Activated CD4-positive, alpha-beta T cell treated with anti-CD3 and anti-CD28 coated beads, Interleukin-2, amount 50 U/mL, for 16 hours (primary cell): ENCODE measurements around the gene PARVA.

Source experiments
- DNase-seq: peaks from one replicate; pipeline ENCODE4 v3.0.0-alpha.2; 2020

PARVA gene

DNA sequence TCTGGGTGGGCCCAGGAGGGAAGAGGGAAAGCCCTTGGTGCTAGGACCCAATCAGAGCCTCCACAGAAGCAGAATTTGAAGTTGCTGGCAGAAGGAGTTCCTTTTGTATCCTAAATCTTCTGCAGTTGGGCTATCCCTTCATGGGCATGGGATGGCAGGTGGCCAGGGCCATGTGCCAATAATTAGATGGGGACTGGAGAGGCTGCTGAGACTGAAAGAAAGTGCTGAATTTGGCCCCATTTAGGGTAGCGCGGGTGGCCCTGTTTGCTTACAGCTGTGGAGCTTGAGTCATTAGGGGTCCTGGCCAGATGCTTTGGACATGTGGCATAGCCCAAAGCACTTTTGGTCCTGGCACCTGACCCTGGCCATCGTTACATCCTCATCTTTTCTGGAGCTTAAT, 27.1 kb downstream of the PARVA start:
- no peak for DNase-seq

DNA sequence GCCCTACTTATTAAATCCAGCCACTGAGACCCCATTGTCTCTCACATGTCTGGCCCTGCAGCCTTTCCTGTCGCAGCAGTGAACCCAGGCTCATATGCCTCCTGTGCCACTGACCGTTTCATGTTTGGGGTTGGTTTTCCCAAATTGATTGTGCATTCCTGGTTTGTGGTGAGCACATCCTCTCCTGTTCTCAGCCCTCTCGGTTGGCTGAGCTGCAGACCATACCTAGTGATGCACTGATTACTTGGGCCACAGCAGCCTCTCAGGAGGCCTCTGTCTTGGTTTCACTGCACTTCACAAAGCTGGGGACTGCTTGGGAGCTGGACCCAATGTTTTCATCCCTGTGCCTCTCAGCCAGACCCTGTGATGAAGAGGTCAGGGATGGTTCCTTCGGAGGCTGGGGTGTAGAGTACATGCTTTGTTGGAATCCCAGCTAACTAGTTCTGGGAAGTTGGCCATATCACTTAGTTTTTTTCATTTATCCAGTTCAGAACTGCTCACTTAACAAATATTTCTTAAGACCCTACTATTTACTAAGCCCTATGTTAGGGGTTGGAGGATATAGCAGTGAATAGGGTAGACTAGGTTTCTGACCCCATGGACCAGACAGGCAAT, 30.9 kb downstream of the PARVA start:
- no peak for DNase-seq

DNA sequence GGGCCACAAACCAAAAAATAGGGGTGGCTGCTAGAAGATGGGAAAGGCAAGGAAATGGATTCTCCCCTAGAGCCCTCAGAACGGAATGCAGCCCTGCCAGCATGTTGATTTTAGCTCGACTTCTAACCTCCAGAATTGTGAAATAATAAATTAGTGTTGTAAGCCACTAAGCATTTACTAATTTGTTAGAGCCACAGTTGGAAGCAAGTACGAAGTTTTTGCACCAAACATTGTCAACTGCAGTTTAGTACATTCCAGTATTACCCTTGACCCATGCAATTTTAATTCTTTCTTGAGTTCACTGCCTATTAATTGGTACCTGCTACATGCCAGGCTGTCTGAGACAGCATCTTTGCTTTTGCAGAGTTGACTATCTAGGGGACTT, 32.2 kb downstream of the PARVA start:
- DNase-seq, result no peak

DNA sequence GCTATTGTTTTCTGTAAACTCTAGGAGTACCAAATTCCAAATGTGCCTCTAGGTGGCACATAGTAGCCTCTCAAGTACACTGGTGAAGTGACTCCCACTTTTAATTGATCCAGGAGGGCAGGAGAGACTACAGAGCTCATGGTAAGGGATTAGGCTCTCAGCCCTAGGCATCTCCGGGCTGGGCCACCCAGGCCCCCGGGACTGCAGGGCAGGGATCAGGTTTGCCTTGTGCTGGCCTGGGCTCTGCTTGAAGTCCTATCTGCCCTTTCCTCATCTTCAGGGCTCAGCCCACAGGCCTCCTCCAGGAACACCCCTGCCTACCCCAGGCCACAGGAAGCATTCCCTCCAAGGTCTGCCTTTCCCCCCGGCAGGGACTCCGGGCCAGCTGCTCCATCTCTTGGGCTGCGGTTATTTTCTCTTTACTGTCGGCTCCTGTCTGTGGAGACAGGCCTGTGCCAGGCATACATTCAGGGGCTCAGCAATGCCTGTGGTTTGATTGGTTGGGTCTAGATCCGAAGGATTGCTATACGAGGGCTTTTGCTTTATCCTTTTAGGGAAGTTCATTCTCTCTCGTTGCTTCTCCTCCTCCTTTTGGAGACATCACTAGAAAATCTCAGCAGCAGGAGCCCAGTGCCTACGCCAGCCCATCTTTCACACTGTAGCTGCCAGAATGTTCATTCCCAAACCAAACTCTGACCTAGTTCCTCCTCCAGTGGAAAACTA, 32.8 kb downstream of the PARVA start:
- DNase-seq, result no peak

DNA sequence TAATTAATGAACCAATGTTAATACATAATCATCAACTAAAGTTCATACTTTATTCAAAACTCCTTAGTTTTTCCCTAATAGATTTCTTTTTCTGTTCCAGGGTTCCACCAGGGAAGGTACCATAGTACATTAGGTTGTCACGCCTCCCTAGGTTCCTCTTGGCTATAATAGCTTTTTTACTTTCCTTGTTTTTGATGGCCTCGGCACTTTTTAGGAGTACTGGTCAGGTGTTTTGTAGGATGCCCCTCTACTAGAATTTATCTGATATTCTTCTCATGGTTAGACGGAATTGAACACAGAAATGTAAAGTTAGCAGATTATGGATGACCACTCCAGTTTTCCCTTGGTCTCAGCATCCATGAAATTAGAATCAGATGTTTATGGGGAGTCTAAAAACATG, 34.0 kb downstream of the PARVA start:
- no peak for DNase-seq

DNA sequence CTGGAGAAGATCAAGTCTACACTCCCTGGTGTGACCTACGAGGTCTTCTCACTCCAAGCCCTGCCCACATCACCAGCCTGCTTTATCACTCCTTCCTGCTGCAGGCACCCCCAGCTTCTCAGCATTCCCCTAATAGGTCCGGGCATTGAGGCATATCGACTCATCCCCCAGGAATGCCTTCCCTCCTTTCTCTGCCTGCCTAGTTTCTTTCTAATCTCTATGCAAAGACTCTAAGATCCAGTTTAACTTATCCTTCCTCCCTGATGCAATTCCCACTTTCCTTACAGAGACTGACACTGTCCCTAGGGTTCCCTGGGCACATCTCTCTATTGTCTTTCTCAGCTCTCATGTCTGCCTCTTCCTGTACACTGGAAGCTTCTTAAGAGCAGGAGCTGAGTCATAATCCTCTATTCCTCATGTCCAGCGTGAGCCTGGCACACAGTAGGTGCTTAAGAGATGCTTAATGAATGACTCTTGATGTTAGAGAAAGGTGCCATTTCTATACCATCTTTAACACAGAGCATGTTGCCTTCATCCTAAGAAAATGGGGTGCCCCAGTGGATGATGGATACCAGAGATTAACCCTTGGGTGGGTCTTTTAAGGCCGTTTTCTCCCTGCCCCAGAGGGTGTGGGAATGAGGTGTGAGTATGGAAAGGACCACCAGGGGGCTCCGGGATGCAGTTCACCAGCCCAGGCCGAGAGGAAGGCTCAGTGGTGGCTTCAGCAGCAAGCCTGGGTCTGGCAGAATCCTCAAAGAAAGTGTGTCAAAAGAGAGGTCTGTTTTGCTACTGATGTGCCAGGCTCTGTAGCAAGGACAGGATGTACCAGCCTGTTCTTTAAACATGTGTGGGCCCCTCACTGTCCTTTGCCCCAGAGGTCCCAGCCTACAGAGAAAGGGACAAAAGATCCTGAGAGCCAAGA, 34.7 kb downstream of the PARVA start:
- peak; percentile 29 for DNase-seq

DNA sequence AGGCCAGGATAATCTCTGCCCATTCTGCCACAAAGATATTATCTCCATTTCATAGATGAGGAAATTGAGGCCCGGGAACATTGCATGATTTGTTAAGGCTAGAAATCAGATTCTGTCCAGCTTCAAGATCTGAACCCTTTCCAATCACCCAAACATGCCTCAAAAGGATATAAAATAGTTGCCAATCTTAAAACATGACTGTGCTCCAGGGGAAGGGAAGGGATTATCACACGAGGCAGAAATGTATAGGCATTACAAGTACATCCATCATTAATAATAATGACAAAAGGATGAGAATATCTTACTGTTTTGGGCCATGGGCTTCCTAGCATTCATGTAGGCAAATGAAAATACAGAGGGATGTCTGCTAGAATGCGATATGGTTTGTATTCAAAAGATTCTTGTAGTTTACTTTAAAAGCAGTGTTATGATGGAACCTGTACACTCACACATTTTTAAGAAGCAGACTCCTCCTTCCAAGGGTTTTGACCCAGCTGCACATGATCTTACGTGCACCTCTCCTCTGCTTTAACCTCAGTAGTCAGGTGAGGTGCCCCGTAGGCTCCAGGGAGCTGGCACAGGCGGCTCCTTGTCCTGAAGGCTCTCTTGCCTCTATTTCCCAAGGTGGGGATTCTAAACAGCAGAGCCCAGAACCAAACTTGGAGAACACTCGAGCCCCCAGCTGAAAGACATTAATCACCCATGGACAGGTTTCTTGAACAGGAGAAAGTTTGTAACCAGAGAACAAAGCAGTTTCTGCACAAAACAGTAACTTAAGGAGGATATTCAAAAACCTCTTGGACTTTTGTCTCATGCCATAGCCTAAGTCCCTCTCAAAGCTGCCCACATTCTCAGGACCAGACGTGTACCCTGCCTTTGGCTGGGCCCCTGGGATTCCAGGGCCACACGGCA, 36.0 kb downstream of the PARVA start:
- no peak for DNase-seq

DNA sequence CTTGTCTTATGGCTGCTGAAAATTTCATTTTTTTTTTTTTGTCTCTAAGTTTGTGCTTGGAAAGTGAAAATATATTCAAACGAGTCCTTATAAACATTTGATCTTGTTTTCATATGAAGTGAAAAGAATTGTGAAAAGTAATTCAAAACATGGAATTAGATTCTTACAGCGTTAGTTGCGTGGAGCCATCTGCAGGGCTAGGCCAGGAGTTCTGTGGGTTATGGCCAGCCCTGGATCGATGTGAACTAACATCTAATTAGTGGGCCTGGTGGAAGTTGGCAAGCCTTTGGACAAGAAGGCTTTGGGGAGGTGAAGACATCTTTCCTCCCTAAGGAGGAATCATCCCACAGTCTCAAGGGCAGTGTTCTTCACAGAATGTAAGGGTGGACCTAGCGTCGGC, 37.2 kb downstream of the PARVA start:
- no peak for DNase-seq

DNA sequence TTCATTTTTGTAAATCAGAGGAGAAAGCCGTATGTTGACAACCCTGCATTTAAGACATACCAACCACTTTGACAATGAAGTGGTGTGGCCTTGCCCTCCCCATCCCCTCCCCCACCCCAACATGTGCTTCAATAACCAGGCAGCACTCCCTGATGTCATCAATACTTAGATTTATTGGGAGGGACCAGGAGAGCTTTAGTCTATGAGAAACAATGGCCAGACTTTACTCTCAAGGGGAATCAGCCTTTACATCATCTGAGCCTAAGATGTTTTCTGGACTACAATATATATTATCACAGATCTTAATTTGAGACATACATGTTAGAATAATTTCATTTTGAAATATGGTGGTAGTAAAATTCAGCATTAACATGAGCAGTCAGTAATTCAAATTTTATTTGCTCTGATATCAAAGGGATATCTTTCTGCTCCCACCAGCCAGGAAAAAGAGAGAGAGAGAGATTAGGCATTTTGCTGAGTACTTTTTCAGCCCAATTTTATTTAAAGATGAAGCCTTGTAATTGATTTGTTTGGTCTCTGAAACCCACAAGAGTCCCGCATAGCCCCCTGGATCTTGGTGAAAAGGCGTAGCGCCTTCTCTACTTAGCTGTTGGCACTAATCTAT, 38.1 kb downstream of the PARVA start:
- DNase-seq, result no peak

DNA sequence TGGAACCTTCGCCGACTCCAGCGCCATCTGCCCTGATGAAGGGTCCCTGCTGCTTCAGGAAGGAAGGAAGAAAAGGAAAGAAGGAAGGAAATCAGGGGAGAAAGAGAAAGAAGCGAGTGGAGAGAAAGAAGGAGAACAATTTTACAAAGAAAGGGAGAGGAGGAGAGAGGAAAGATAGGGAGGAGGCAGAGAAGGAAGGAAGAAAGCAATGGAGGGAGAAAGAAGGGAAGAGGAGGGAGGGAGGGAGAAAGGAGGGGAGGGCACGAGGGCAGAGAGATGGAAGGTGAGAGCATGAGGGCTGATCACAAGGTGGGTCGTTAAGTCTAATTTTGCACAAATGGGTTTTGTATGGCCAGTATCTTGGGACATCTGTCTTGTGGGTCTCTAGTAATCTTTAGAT, 39.2 kb downstream of the PARVA start:
- DNase-seq, result no peak

DNA sequence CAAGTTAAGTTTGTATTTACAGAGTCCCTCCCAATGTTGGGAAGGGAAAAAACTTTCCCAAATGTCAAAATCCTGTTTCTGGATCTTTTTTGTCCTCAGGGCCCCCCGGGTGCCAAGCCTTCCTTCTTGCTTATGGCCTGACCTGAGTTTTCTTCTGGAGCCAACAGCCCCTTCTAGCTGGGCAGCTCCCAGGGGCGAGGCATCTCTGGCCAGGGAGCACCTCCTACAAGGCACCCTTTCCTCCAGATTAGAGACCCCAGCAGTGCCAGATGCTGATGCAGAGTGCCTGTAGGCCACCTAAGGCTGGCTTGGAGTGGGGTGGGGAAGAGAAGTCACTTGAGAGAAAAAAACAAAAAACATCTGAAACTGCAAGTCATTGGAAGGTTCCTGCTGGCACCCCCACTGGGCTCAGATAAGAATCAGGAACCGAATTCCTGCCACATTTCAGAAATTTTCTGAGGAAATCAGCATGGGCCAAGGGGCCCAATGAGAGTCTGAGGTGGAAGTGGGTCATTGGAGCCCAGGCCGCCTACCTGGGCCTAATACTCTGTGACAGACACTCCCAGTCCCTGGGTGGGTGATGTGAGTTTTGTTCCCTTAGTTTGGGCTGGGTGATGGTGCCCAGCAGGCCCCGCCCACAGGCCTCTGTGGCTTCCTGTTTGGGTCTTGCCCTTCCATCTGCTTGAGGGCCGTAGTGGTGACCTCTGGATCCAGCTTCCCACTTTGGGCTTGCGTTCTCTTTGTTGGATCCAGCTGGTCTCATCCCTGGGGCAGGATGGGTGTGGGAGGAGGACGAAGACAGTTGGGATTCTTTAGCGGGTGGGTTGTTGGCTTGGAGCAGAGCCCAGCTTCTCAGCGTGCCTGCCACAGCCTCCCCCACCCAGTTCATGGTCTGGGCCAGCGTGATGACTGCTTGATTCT, 40.6 kb downstream of the PARVA start:
- no peak for DNase-seq

DNA sequence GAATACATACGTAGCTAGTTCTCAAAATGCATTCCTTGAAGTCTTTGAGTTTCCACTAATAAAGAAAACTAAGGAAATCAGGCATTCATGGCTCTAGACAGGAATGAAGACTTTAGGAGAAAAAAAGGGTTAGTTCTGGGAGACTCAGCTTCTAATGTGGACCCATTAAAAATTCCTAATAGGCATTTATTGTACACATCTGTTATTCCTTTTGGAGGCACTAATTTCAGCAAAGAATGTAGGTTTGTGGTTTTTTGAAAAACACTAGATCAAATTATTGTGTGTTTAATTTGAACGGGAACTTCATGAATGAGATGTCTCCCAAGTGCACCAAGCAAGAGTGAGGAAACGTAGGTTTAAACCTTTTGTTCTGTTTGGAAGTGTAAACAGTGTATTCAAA, 42.7 kb downstream of the PARVA start:
- DNase-seq, result no peak

DNA sequence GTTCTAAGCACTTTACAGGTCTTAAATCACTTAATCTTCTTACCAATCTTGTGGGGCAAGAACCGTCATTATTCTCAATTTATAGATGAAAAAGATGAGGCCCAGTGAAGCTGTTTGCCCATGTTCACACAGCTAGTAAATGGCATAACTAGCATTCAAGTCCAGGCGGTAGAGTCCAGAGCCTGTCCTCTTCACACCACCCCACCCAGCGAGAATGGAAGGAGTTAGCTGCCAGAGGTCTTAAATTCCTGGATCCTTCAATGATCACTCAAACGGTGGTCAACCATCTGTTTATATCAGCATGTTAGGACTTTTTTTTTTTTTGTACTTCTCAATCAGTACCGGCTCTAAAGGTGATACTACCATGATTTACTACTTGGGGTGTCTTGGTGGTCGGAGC, 43.3 kb downstream of the PARVA start:
- DNase-seq, result no peak

DNA sequence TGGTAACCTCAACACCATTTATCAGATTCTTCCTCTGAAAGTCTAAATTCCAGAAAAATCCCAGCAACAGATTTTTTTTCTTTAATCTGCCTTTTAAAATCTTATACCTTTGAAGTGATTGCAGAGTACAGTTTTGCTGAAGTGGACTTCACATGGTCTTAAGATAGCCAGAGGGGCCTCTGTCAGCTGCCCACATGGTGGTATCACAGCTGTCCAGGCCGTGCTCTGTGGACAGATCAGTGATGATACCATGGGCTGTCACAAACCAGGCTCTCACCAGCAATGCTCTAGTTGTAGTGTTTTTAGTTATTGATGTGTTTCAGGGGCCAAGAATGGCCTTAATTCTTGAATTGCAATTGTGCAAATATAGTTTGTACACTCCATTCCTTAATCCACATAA, 44.0 kb downstream of the PARVA start:
- DNase-seq, result no peak

DNA sequence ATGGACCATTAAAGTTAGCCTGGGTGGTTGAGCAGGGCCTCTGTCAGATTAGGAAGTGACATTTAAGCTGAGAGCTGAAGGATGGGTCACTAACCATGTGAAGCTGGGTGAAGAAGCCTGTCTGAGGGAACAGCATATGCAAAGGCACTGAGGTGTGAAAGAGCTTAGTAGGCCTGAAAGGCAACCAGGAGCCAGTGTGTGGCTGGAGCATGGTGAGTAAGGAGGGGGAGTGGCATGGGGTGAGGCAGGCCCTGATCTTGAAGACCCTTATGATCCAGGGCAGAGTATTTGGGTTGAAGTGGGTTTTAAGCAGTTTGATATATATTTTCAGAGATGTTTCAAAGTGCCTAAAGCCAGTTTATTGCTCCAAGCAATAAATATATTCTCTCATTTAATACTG, 48.8 kb downstream of the PARVA start:
- no peak for DNase-seq

DNA sequence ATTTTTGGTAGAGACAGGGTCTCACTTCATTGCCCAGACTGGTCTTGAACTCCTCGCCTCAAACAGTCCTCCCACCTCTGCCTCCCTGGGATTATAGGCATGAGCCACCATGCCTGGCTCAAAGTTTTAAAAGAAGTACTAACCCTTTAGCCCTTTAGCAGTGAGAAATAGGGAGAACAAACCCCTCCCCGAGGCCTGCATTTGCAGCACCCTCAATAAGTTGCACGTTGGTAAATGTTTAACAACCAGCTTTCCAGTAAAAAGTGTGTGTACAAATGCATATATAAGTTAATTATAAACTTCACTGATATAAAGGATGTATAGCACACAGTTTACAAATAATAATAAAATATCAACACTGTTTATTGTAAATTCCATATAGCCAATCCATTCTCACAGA, 51.8 kb downstream of the PARVA start:
- DNase-seq, result no peak

DNA sequence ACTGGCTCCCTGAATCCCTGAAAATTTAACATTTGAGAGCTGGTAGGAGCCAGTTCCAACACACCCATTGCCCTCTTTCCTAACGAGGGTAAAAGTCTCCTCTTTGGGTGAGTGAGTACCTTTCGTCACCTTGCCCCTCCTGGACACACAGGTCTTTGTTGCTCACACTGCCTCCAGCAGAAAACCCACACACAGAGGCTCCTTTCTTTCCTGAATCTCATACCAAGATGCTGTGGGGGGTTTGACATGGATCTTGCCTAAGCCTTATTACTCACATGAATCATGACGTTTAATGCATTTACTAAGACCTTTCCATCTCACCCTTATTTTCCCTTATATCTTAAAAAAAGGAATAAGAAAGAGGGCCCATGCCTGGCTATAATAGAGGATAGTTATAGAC, 53.0 kb downstream of the PARVA start:
- DNase-seq, result no peak

DNA sequence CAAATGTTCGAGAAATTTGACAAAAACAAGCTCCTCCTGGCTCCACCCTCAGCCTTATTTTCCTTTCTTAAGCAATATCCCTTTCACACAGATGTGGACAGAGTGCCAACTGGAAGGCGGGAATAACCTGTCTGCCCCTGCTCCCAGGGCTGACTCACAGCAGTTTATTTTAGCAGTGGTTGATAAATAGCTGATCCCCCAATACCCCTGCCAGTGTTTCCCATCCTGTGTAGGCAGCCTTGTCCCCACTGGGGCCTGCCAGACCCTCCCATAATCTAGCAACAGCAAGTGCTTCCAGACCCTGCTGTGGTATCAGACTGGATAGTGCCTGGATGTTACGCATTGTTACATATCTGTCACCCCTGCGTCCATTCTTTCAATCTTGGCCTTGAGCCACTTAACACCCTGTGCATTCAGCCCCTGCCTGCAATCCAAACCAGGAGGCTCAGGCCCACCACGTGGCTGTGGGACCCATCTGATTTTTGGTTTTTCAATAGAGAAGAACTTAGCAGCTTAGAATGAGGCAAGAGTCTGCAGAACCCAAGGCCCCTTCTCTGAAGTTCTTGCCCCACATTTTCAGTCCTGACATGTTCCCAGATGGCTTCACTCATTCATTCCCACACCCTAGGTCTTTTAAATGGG, 53.7 kb downstream of the PARVA start:
- DNase-seq, result no peak

DNA sequence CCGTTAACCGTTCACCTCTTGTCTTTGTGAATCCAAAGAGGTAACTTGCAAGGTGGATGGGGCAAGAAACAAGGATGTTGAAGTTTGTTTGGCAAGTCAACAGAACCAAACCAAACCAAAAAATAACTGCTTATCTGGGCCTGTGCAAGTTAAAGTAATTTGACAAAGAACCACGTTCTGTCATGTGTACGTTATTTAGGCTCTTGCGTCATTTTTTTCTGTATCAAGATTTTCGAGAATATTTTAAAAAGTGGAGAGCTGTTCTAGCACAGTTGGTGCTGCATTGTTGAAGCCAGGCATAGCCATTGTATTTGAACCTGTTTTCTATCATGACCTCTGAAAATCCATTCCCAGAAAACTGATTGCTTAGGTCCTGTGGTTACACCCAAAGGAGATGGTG, 55.1 kb downstream of the PARVA start:
- no peak for DNase-seq

DNA sequence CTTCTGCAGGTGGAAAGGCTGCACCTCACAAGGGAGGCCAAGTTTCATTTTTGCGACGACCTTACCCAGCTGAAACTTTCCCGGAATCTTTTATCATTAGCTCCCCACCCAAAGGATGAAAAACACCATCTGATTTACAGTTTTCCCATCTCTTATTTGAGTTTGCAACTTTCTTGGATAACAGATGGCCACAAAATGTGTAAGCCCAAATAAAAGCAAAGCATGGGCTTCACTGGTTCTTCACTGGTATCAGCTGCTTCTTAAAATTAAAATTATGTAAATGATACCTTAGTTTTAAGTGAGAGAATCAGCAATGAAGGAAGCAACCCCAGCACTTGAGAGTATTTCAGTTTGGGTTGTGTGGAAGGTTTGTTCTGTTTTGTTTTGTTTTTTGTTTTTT, 55.8 kb downstream of the PARVA start:
- no peak for DNase-seq
